Stimulated activated CD8-positive, alpha-beta memory T cell treated with anti-CD3 and anti-CD28 coated beads, Interleukin-4, amount 100 ng/mL, for 4 hours (primary cell): ENCODE measurements around the gene TMUB2.

Experiments
- DNase-seq, 2 donors: peaks; one replicate each; pipeline ENCODE4 v3.0.0-alpha.2; 2020; ENCODE audit warnings: low read depth in 2 of 2, low spot score in 1 of 2

The TMUB2 gene

DNA sequence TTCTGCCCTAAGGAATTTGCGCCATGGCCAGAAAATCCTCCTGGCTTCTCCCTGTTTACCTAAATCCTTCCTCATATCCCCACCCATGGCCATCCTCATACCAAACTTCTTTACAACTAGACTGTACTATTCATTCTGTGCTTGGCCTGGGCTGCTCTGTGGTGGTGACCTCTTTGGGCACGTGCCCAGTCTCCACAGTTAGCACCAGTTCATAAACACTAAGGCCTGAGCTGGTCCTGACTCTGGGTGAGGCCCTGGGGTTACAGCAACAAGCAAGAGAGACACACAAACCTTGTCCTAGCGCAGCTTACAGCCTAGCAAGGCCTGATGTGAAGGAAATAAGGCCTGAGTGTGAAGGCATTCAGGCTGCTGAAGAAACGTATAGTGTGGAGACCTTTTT lies 16.0 kb downstream of the TMUB2 start:
- DNase-seq = no peak

DNA sequence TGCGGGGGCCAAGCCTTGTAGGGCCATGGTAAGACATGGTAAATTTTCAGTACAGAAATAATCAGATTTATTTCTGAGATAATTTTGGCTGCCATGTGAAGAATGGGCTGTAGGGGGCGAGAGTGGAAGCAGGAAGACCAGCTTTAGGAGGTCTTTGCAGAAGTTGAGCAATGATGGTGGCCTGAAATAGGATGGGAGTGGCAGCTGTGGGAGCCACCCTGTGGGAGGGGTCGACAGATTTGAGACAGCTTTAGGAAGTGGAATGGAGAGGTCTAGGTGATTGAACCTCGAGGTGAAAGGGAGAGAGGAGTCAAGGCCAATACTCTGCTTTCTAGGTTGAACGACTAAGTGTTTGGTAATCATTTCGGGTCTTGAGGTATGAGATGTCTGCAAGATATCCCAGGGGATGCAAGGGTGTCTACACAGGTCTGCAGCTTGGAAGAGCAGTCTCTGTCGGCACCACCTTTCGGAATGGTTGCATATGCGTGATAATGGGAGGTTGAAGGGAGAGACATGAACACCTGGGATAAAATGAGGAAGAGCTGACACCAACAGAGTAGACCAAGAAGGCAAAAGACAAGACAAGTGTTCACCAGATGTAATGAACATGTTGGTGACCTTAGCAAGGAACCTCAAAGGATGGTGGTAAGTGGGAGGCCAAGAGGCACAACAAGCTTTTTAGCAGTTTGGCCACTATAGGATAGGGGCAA lies 17.1 kb downstream of the TMUB2 start:
- no peak for DNase-seq

DNA sequence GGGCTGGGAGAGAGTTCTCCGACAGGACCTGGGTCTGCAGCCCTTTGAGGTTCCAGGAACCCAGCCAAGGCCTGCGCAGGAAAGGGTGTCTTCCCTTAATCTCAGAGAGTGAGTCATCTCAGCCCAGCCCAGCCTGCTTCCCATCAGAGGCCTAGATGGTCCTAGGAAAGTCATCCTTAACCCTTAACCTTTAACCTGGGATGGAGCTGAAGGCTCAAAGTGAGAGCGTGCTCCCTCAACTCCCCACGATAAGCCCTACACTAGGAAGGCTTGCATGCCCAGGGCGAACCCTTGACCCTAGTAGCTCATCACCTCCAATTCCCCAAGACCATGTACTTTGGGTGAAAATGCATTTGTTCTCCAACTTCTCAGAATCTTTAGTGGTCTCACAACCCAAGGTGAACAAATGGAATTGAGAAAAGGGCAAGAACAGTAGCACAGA lies 17.7 kb downstream of the TMUB2 start:
- no peak for DNase-seq

DNA sequence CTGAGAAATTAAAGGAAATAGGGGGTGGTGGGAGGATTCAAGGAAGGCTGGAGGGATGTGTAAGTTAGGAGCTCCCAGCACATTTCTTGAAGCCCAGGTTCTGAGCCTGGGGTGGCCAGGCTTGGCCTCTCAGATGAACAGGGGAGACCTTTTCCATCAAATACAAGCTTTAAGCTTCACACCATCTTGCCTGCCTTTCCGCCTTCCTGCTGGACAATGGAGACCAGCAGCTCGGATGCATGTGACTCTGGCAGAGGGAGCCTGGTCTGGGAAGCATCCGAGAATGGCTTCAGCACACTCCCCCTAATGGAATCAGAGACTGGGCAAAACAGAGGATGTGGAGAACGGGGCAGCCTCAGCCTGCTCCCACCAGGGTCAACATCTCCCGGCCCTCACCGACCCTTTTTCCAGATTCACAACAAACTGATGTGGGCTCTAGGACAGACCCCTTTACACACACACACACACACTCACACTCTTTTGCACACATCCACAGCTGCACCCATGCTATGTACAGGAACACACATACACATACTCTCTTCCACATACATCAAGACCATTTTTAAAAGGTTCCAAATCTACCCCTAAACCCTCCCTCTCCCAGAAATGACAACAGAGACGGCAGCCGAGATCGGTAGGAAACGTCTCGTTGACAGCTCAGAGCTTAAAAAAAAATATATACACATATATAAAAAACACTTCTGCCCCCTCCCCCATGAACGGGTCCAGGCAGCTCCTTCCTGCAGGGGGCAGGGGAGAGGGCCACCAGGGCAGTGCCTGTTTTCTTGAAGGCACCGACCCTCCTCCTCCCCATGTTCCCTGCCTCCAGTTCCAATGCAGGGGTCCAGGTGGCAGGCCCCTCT lies 19.4 kb downstream of the TMUB2 start:
- DNase-seq = no peak

DNA sequence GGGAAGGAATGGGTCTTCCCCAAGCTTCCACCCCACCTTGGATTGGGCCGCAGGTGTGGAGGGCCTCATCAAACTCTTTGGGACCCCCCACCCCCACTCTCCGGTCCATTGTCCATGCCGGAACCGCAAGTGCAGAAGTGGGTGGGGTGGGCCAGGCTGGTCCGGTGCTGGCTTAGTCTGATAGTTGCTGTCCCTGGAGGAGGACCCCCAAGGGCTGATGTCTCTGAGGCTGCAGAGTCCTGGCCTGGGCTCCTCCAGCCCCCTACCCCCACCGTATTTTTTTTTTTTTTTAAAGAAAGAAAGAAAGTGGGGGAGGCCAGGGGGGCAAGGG lies 20.0 kb downstream of the TMUB2 start:
- DNase-seq = no peak

GRCh38 chr17:44207319-44207718 lies 20.5 kb downstream of the TMUB2 start:
- no peak for DNase-seq

DNA sequence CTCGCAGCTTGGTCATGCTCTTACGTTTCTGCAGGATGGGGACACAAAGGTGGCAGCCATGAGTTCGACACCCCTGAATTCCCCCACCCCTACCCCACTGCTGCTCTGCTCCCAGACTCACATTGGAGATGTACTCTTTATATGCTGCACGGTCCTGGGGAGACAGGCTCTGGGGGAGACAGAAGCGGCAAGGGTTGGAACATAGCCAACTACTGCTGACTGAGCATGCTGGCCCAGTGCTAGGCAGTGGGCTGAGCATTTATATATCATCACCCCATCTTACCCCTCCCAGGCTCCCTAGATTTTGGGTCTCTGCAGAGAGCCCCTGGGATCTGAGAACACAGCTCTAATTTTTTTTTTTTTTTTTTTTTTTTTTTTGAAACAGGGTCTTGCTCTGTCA lies 21.0 kb downstream of the TMUB2 start:
- no peak for DNase-seq

DNA sequence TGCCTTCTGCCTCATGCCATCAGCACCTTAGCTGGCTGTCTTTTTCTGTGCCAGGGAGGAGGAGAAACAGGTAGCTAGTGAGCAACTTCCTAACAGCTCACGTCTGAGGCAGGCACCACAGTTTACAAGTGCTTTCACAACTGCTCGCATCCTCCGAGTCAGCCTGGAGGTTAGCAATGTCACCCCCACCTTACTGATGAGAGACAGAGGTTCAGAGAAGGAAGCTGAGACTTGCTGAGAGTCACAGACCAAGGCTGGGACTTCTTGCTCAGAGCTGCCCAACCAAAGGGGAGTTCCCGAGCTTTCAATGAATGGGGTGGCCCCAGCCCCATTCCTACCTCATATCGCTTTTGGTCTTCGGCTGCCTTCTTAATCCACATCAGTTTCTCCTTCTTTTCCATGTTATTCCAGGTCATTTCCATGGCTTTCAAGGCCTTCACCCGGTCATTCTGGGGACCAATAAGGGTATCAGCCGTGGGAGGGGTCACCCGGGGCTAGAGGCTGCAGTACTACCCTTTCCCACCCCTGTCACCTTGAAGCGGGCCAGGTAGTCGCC lies 23.1 kb downstream of the TMUB2 start:
- no peak for DNase-seq

DNA sequence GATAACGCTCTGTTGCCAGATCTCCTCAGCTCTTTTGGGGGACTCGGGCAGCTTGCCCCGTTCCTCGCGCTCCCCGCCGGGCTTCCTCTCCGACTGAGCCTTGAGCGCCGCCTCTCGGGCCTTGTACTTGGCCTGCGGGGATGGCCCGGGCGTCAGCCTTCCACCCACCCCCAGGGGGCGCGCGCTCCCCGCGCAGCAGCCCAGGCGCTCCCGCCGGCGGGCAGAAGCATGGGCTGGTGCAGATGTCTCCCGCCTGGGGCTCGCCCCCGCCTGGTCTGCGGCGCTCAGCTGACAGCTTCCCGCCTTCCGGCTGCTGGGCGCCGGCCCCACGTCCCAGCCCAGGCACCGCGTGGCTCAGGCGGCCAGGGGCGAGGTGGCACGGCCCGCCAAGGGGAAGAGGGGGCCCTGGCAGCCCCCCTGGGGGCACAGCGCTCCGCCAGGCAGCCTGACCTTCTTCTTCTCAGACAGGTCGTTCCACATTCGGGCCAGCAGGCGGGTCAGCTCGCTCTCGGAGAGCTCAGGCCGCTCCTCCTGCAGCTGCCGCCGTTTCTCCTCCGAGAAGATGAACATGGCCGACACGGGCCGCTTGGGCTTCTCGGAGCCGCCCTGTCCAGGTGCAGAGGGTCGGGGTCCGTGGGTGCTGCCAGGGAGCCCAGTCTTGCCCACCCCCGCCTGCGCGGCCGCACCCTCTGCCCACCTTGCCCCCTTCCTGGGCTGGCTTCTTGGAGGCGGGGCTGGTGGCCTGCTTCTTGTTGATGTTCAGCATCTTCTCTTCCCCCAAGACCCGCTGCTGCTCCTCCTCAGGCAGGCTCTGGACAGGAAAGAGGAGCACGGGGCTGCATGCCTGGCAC lies 23.8 kb downstream of the TMUB2 start:
- peak; percentile 72 to 80 for DNase-seq

DNA sequence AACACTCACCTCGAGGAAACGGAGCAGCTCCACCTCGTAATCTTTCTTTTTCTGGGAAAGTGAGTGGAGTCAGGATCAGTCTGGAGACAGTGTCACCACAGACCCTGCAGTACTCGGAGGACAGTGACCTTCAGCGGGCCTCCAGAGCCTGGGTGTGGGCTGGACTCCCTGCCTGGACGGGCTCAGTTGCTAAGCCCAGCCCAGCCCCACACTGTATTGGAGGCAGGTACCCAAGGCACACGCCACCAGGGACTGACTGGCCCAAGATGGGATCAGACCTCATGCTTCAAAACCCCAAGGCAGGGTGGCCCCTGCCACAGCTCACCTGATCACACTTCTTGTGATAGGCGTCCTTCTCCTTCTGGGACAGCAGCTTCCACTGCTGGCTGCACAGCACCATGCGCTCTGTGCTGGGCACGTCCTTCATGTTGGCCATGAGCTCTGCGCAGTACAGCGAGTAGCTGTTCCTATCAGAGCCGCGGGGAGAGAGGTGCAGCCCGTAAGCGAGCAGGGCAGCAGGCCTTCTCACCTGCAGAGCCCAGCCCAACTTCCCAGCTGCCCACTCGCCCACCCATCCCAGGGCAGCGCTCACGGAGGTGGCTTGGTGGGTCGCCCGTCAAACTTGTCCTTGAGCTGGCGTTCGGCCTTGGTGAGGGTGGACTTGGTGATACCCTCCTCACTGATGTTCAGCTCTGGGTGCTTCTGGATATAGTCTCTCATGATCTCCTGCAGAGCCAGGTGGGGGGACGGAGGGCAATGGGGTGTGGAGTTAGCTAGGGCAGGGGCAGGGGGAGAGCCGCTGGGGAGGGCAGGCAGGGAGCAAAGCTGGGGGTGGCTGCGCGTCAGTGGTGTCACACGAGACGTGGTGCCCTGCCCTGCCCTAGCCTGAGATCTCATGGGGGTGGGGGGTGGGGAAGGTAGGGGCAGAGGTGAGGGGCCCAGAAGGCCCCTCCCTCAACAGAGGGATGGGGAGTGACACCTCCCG lies 24.8 kb downstream of the TMUB2 start:
- DNase-seq = no peak

DNA sequence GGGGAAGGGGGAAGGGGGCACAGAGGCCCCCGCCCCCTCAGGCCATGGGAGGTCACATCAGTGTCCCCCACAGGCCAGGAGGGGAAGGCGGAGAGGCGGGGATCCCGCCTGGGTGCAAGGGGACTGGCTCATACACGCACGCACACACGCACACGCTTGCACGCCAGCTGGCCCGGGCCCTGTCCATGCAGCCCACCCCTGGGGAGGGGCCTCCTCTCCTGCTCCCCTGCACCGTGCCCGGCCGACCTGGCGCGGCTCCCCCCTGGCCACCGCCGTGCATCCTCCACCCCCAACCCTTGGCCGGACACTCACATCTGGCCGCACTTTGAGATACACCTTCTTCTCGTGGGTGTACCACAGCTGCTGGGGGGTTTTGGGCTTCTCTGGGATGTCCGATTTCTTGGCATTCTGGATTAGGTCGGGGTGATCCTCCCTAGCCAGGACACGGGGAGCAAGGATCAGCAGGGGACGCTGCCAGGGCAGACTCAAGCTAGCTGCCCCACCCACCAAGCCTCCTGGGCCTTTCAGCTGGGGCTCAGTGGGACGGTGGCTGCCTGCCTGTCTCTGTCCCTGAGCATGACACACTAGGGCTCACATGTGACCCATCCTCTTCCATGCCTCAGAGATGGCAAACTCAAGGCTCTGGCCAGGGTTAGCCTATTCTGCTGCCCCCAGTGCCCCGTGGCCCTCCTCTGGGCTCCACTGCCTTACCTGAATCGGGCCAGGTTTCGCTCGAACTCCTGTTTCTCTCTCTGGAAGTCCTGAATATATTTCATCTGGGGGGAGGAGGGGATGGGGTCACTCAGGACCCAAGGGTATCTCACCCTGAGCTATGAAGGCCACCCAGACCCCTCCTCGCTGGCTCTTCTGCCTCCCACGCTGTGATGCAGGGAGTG lies 26.0 kb downstream of the TMUB2 start:
- no peak for DNase-seq

DNA sequence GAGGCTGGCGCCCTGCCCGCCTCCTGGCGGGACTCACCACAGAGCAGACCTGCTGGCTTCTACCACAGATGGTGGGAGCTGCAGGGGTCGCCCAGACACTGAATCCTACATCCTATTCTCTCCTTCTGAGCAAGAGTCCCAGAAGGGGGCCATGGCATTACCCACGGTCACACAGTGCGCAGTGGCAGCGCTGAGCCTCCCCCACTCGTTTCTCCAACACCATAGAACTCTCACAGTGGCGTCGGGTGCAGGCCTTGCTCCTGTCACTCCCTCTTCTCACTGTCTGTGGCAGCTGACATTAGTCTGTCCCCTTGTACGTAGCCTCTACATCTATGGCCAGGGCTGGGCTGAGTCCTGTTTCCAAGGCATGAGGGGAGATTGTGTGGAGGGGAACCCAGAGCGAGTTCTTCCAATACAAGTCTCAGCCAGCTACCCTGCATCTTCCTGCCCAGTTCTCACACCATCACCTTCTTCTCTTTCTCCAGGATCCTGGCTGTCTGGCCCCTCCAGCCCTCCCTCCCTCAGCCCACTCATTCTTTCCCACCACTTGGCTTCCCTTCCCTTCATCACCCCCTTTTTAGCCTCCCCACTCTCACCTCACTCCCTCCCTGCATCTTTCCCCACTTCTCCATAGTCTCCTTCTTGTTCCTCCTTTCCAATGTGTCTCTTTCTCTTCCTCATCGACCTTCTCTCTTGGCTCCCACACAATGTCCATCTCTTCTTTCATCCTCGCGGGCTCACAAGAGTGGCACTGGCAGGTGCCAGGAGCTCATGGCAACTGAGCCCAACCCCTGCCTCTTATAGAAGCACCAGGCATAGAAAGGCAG lies 26.8 kb downstream of the TMUB2 start:
- no peak for DNase-seq

DNA sequence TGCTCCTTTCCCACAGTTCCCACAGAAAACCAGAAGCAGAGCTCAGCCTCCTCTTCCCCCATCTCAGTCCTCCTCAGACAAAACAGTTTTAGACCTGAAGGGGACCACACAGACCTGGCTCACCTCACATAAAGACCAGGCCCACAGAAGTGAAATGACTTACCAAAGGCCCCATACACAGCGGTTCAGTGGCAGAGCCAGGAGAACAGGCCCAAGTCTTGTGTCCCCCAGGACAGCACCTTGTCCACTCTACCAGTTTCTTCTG lies 27.4 kb downstream of the TMUB2 start:
- DNase-seq = no peak

- no peak for DNase-seq
Observed at GRCh38 chr17:44214896-44215295, 28.1 kb downstream of the TMUB2 start.

- DNase-seq = no peak
Observed at GRCh38 chr17:44216173-44216572, 29.4 kb downstream of the TMUB2 start.

GRCh38 chr17:44216694-44217093 lies 29.9 kb downstream of the TMUB2 start:
- DNase-seq = no peak

GRCh38 chr17:44217738-44218343 lies 31.1 kb downstream of the TMUB2 start:
- DNase-seq = no peak
